Right ventricle myocardium superior (tissue), 1 donor: ENCODE data around the gene PTPRCAP. TPM values are rescaled to one million over a fixed set of nuclear protein-coding genes. Genes with fewer than 3 reads are reported as not detected.
"Not testable (repeated sequence)": the region's sequence is repeated elsewhere in the genome, so short reads cannot be mapped to it uniquely, and the experiment has no call there.

Experiments
- ATAC-seq: fragments of 200-7000 bp; cut with Tn5 transposase; one replicate; pipeline ENCODE4 v1.9.1; 2020; ENCODE audit warnings: mild to moderate bottlenecking; ENCODE audit not compliant: poor library complexity
- DNase-seq: peaks from one replicate; pipeline ENCODE4 v3.0.0-alpha.2; 2020
- intact Hi-C: fragments of 100-400 bp; cut with DNase I; formaldehyde crosslinking; loops from one replicate; pipeline ENCODE4 v1.11.2; 2022
- total RNA-seq: library from RNA; stranded (reverse); fragmentation: NEBNext Ultra II Directional; extraction: Animal tissue kit (Norgen Biotek cat#: 25700); gene quantifications from one replicate; pipeline ENCODE4 v1.2.1, GENCODE V29; 2021
- donor health status: DM: no; HTN: yes; CAD: no; lungs with severe emphysema.

Gene PTPRCAP
- total RNA-seq, 1 donor from 2014 or later: 1.0 TPM

DNA sequence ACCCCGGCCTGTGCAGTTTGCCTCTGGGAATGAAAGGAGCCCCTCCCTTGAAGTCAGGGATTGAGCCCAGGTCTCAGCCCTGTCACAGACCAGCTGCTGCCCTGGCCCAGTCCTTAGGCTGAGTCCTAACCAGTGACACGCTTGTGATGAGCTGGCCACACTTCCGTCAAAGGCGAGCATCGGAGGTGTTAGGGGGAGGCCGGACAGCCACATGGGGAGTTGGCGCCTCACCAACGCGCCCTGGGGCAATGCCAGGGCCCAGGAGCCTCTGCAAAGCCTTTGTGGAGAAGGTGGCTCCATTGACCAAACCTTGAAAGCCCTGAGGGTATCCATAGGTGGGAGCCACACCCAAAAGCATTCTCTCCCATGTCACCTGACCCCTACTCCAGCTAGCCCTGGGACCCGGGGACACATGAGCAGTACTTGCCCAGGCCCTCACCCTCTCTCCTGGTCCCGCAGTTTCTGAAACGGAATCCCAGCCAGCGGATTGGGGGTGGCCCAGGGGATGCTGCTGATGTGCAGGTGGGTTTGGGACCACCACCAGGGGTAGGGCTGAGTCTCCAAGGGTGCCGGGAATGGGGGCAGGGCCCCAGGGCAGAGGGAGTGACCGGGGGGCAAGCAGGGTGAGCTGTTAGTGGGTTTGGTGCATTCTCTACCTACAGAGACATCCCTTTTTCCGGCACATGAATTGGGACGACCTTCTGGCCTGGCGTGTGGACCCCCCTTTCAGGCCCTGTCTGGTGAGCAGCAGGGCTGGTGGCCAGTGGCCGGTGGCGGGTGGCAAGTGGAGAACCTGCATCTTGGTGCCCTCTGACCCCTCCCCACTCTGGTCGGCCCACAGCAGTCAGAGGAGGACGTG is 3.7 kb downstream of the PTPRCAP start:
- ATAC-seq (no peak), DNase-seq (no peak)
- intact Hi-C loops: no loop called here

DNA sequence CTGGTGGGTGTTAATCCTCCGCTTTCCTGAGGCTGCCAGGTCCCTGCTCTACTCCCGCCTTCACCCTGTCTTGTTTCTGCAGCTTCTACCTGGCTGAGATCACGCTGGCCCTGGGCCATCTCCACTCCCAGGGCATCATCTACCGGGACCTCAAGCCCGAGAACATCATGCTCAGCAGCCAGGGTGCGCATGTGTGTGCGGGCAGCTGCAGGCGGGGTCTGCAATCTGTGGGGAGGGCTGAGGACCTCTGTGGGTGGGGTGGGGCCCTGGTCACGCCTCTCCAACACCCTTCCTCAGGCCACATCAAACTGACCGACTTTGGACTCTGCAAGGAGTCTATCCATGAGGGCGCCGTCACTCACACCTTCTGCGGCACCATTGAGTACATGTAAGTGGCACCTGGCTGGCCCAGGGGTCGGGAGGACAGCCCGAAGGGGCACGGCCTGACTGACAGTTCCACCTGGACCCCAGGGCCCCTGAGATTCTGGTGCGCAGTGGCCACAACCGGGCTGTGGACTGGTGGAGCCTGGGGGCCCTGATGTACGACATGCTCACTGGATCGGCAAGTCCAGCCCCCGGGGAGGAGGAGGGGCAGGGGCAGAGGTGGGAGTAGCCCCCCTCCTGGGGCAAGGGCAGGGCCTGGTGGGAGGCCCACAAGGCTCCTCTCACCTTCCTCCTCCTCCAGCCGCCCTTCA is 4.7 kb downstream of the PTPRCAP start:
- ATAC-seq (no peak), DNase-seq (no peak)
- intact Hi-C loops: no loop called here

- DNase-seq: no peak
- intact Hi-C loops: no loop called here
- ATAC-seq: no peak
Measured at GRCh38 chr11:67431346-67432249, 5.9 kb downstream of the PTPRCAP start.

GRCh38 chr11:67429722-67430121 is 7.8 kb downstream of the PTPRCAP start:
- ATAC-seq (no peak), DNase-seq (no peak)
- intact Hi-C loops: no loop called here

DNA sequence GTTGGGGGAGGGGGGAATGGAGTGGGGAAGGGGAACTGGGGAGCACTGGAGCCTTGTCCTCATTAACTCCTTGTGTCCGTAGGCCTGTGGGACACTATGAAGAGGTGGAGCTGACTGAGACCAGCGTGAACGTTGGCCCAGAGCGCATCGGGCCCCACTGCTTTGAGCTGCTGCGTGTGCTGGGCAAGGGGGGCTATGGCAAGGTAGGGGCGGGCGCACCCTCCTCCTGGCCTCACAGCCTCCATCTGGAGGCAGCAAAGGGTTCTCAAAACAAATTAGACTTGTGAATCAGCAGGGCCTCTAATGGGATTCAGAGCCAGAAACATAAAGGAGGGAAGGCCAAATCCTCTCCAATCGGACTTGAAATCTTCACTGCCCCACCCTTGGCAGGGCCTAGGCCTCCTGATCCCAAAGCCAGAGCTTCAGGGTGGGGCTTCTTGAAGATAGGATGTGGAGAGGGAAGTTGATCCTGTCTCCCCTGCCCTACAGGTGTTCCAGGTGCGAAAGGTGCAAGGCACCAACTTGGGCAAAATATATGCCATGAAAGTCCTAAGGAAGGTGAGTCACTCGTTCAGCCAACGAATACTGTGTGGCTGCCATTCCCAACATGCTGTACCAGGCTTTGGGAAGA is 8.3 kb downstream of the PTPRCAP start:
- ATAC-seq: no peak
- DNase-seq: no peak
- intact Hi-C loops: no loop called here

GRCh38 chr11:67428052-67429001 is 9.2 kb downstream of the PTPRCAP start, which contains the start of gene RPS6KB2:
Gene RPS6KB2 (plus strand): TSS chr11:67428494. CDS start chr11:67428546, 52 bp downstream.
- peak; percentile 94 for ATAC-seq
- DNase-seq: peak; percentile 100
- intact Hi-C loops: no loop called here

DNA sequence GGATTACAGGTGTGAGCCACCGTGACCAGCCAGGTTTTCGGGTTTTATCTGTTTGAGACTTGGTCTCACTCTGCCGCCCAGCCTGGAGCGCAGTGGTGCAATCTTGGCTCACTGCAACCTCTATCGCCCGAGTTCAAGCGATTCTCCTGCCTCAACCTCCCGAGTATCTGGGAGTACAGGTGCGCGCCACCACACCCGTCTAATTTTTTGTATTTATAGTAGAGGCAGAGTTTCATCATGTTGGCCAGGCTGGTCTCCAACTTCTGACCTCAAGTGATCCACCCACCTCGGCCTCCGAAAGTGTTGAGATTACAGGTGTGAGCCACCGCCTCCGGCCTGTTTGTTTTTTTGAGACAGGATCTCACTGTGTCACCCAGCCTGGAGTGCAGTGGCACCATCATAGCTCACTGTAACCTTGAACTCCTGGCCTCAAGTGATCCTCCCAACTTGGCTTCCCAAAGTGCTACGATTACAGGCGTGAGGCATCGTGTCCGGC is 10.1 kb downstream of the PTPRCAP start:
- DNase-seq, ATAC-seq, intact Hi-C loops: not testable (repeated sequence)

DNA sequence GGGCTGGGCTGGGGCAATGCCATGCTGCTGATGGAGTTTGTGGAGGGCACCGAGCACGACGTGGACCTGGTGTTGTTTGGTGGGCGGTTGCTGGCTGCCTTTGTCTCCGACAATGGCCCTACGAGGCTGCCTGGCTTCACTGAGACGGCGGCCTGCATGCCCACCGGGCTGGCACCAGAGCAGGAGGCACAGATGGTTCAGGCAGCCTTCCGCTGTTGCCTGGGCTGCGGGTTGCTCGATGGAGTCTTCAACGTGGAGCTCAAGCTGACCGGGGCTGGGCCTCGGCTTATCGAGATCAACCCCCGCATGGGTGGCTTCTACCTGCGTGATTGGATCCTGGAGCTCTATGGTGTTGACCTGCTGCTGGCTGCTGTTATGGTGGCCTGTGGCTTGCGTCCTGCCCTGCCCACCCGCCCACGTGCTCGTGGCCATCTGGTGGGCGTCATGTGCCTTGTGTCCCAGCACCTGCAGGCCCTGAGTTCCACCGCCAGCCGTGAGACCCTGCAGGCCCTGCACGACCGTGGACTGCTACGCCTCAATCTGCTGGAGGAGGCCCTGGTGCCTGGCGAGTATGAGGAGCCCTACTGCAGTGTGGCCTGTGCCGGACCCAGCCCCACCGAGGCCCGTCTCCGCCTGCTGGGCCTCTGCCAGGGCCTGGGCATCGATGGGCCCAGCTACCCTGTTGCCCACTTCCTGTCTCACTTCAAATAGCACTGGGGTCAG is 13.4 kb downstream of the PTPRCAP start:
- no peak for ATAC-seq
- intact Hi-C loops: no loop called here
- DNase-seq: no peak

- DNase-seq (no peak), ATAC-seq (no peak)
- intact Hi-C loops: no loop called here
Measured at GRCh38 chr11:67423466-67423865, 14.0 kb downstream of the PTPRCAP start.

DNA sequence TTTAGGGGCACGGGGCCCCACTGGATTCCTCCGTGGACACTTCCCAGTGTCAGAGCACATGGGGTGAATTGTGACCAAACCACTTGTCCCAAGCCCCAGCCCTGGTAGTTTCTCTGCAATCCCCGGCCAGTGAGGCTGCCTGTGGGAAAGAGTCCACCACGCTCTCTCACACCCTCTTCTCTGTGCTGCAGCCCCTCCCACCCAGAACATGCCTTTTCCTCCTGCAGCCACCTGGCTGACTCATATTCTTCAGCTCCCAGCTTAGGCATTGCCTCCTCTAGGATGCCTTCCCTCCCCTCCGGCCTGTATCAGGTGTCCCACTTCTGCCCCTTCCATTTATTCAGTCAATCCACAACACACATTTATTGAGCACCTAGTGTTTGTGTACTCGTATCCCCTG is 14.6 kb downstream of the PTPRCAP start:
- ATAC-seq (no peak), DNase-seq (no peak)
- intact Hi-C loops: no loop called here

- intact Hi-C loops: no loop called here
- DNase-seq (no peak), ATAC-seq (no peak)
Measured at GRCh38 chr11:67421430-67422031, 16.0 kb downstream of the PTPRCAP start.

DNA sequence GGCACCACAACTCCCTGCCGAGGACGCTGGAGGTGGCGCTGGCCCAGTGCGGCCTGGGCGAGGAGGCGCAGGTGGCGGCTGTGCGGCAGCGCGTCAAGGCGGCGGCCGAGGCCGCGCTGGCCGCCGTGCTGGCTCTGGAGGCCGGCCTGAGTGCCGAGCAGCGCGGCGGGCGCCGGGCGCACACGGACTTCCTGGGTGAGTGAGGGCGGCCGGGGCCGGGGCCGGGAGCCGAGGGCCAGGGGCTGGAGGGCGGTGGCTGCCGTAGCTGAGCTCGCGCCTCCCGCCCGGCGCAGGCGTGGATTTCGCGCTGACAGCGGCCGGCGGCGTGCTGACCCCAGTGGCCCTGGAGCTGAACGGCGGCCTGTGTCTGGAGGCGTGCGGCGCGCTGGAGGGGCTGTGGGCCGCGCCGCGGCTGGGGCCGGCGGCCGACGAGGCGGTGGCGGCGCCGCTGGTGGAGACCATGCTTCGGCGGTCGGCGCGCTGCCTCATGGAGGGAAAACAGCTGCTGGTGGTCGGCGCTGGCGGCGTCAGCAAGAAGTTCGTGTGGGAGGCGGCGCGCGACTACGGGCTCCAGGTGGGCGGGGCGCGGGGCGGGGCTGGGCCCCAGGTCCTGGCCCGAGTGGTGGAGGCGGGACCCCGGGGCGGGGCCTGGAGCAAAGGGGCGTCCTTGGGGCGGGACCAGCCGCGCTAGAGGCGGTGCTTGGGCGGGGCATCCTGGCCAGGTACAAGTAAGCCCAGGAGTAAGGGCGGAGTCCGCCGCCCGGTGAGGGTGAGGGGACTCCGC is 16.6 kb downstream of the PTPRCAP start:
- ATAC-seq (peak; percentile 93), DNase-seq (peak; percentile 98)
- intact Hi-C loops: no loop called here

- ATAC-seq (no peak), DNase-seq (no peak)
- intact Hi-C loops: no loop called here
Measured at GRCh38 chr11:67420147-67420645, 17.3 kb downstream of the PTPRCAP start.

DNA sequence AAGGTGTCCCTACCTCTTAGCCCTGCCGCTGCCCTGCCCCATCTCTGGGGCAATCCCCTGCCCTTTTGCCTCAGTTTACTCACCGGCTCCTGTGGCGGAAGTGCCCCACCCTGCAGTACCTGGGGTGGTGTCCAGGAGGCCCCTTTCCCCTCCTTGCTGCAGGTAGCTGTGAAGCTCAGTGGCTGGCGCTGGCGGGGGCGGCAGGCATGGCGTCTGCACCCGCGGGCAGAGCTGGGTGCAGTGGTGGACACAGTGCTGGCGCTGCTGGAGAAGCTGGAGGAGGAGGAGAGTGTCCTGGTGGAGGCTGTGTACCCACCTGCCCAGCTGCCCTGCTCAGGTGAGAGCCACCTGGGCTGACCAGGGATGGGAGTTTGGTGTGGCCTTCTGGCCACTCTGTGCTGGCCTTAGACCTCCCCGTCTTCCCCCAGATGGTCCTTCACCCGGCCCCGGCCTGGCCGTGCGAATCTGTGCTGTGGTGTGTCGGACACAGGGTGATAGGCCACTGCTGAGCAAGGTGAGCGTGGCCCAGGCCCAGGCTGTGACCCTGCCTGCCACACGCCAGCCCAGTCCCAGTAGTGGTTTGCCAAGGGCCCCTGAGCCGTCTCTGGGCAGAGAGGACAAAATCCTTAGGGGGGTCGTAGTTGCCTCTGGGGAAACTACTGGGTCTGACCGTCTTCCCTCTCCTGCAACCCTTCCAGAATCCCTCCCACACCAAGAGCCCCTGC is 18.0 kb downstream of the PTPRCAP start:
- DNase-seq (no peak), ATAC-seq (no peak)
- intact Hi-C loops: no loop called here
